GM21526 (cell line): ENCODE results near the gene LYRM2.

ENCODE experiments used
- ATAC-seq: cut with Tn5 transposase; IDR thresholded peaks from one replicate; pipeline ENCODE4 v1.9.1; 2021; ENCODE audit warnings: moderate library complexity; ENCODE audit not compliant: unreplicated experiment, low FRiP score

LYRM2 gene

GRCh38 chr6:89597372-89597771 lies 41.2 kb downstream of the LYRM2 start:
- no peak for ATAC-seq

- no peak for ATAC-seq
Measured at GRCh38 chr6:89596484-89596883, 42.1 kb downstream of the LYRM2 start.

- peak; percentile 82 for ATAC-seq
Measured at GRCh38 chr6:89596056-89596455, 42.5 kb downstream of the LYRM2 start.

GRCh38 chr6:89591745-89592144 lies 46.8 kb downstream of the LYRM2 start:
- no peak for ATAC-seq

- no peak for ATAC-seq
Measured at GRCh38 chr6:89590133-89590532, 48.4 kb downstream of the LYRM2 start.

GRCh38 chr6:89589297-89590025 lies 49.1 kb downstream of the LYRM2 start:
- ATAC-seq: no peak

- no peak for ATAC-seq
Measured at GRCh38 chr6:89585154-89585553, 53.4 kb downstream of the LYRM2 start.

GRCh38 chr6:89584539-89584938 lies 54.0 kb downstream of the LYRM2 start:
- ATAC-seq: no peak

- ATAC-seq: no peak
Measured at GRCh38 chr6:89583559-89583958, 55.0 kb downstream of the LYRM2 start.

GRCh38 chr6:89582669-89583325 lies 55.8 kb downstream of the LYRM2 start:
- ATAC-seq: no peak

GRCh38 chr6:89581689-89582088 lies 56.9 kb downstream of the LYRM2 start:
- ATAC-seq: no peak

GRCh38 chr6:89580997-89581666 lies 57.4 kb downstream of the LYRM2 start:
- no peak for ATAC-seq

- ATAC-seq: no peak
Measured at GRCh38 chr6:89575562-89575960, 63.0 kb downstream of the LYRM2 start.

- ATAC-seq: no peak
Measured at GRCh38 chr6:89574910-89575561, 63.5 kb downstream of the LYRM2 start.

- no peak for ATAC-seq
Measured at GRCh38 chr6:89567630-89568390, 70.7 kb downstream of the LYRM2 start.

- no peak for ATAC-seq
Measured at GRCh38 chr6:89566930-89567629, 71.5 kb downstream of the LYRM2 start.

- ATAC-seq: no peak
Measured at GRCh38 chr6:89566008-89566800, 72.3 kb downstream of the LYRM2 start.

- no peak for ATAC-seq
Measured at GRCh38 chr6:89564752-89565427, 73.7 kb downstream of the LYRM2 start.

- ATAC-seq: no peak
Measured at GRCh38 chr6:89563866-89564265, 74.7 kb downstream of the LYRM2 start.
